ENCODE results near the gene SPATA31D1. TPM values are rescaled to one million over a fixed set of nuclear protein-coding genes. Genes with fewer than 3 reads are reported as not detected.

The SPATA31D1 gene
- total and polyA plus RNA-seq, 2 donors (not counting 3 experiments of a cell fraction or from before 2014, with no cell fraction given), result not detected

DNA sequence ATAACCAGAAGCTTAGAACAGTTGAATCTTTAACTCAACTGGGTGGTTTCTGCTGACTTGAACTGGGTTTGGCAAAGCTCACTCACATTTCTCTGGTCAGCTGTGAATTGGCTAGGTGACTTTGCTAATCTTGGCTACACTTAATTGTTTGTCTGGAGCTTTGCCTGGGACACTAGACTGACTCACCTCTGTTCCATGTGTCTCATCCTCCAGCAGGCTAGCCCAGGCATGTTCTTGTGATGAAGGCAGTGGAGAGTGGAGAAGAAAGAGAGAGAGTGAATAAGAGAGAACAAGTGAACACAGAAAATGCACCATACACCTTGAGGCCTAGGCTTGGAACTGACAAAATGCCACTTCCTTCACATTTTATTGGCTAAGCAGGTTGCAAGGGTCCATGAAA is 32.6 kb downstream of the SPATA31D1 start:
- no peaks in the 10 kb centered on the region for H4K20me1 ChIP-seq (replicated peaks; ENCODE audit: control insufficient read depth, extremely low read depth, insufficient read depth, low read length)
- peak; percentile 13 for DNase-seq (ENCODE audit: low read depth, low spot score)
- intact Hi-C loops (cut with micrococcal nuclease), result no loop called here
- H3K9me1 ChIP-seq (replicated peaks; ENCODE audit: control insufficient read depth, extremely low read depth, insufficient read depth, low read length), result no peaks in the 10 kb centered on the region
- no peaks in the 10 kb centered on the region for H3K27me3 ChIP-seq (ENCODE audit: control insufficient read depth in 2 of 2, insufficient read depth in 2 of 2, low read length in 2 of 2)
- BruUV-seq (replicated peaks), result no TSS peak
- CTCF ChIA-PET, result no interaction called here
- dilution Hi-C loops (cut with MboI; ENCODE audit: extremely low pct_ligation_motif_present, low sequenced_read_pairs), result no loop called here
- no peak for FAIRE-seq
- no peaks in the 10 kb centered on the region for H3K9me3 ChIP-seq (replicated peaks; ENCODE audit: control insufficient read depth, insufficient read depth, low read length)
- H2AFZ ChIP-seq (ENCODE audit: low read depth, low read length), result peak overlapping the region; percentile 57
- H3K4me3 ChIP-seq (replicated peaks in 1 of 3; ENCODE audit: insufficient read depth in 1 of 3, low read depth in 1 of 3, low read length in 3 of 3), result no peak overlapping the region
- no peaks in the 10 kb centered on the region for H3K36me3 ChIP-seq (ENCODE audit: control insufficient read depth in 2 of 2, extremely low read depth in 1 of 2, insufficient read depth in 2 of 2, low read length in 2 of 2)
- POLR2A ChIA-PET, result no interaction called here
- H3K9ac ChIP-seq (replicated peaks; ENCODE audit: extremely low read depth, insufficient read depth, low read length), result no peak overlapping the region
- TF ChIP-seq FOS (IDR thresholded peaks at IDR 0.05; ENCODE audit: borderline replicate concordance, insufficient read depth, low read length) (peak; percentile 27), POLR2A (IDR thresholded peaks at IDR 0.05; ENCODE audit: low read depth, low read length) (no peak)
- H3K27ac ChIP-seq (ENCODE audit: insufficient read depth, low read depth, low read length), result no peak overlapping the region
- no peaks in the 10 kb centered on the region for H3K79me2 ChIP-seq (ENCODE audit: control insufficient read depth, insufficient read depth, low read length)
- no peak overlapping the region for H3K4me2 ChIP-seq (ENCODE audit: insufficient read depth, low read length)
- no peaks in the 10 kb centered on the region for H3K4me1 ChIP-seq (ENCODE audit: control insufficient read depth, extremely low read depth, insufficient read depth, low read length)

DNA sequence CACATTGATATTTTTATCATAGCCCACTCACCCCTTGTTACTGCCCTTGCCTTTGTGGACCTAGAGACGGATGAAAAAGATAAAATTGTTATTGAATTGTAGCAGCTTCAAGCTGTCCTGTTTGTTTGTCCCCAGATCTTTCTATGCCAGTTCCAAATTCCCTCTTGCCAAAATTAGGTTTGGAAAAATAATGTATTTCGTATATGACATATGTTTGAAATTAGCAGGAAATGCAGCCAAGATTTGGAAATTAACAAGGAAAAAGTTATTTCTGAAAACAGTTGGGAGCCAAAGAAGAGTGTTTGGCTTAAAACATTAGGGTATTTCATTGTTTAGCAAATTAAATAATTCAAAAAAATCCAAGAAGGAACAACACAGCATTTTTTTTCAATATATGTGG is 33.5 kb downstream of the SPATA31D1 start:
- FAIRE-seq, result no peak
- no peak for DNase-seq (ENCODE audit: low read depth, low spot score)
- dilution Hi-C loops (cut with MboI; ENCODE audit: extremely low pct_ligation_motif_present, low sequenced_read_pairs), result no loop called here
- Histone ChIP-seq H3K9me3 (replicated peaks; ENCODE audit: control insufficient read depth, insufficient read depth, low read length) (no peaks in the 10 kb centered on the region), H3K27ac (ENCODE audit: insufficient read depth, low read depth, low read length) (no peak overlapping the region), H3K79me2 (ENCODE audit: control insufficient read depth, insufficient read depth, low read length) (no peaks in the 10 kb centered on the region), H3K9me1 (replicated peaks; ENCODE audit: control insufficient read depth, extremely low read depth, insufficient read depth, low read length) (no peaks in the 10 kb centered on the region), H4K20me1 (replicated peaks; ENCODE audit: control insufficient read depth, extremely low read depth, insufficient read depth, low read length) (no peaks in the 10 kb centered on the region), H3K4me2 (ENCODE audit: insufficient read depth, low read length) (no peak overlapping the region), H3K36me3 (ENCODE audit: control insufficient read depth in 2 of 2, extremely low read depth in 1 of 2, insufficient read depth in 2 of 2, low read length in 2 of 2) (no peaks in the 10 kb centered on the region), H3K4me3 (replicated peaks in 1 of 3; ENCODE audit: insufficient read depth in 1 of 3, low read depth in 1 of 3, low read length in 3 of 3) (no peak overlapping the region), H3K27me3 (ENCODE audit: control insufficient read depth in 2 of 2, insufficient read depth in 2 of 2, low read length in 2 of 2) (no peaks in the 10 kb centered on the region), H2AFZ (ENCODE audit: low read depth, low read length) (no peak overlapping the region), H3K4me1 (ENCODE audit: control insufficient read depth, extremely low read depth, insufficient read depth, low read length) (no peaks in the 10 kb centered on the region), H3K9ac (replicated peaks; ENCODE audit: extremely low read depth, insufficient read depth, low read length) (no peak overlapping the region)
- no peak for TF ChIP-seq POLR2A (IDR thresholded peaks at IDR 0.05; ENCODE audit: low read depth, low read length)
- ChIA-PET POLR2A (no interaction called here), CTCF (no interaction called here)
- no TSS peak for BruUV-seq (replicated peaks)
- intact Hi-C loops (cut with micrococcal nuclease), result no loop called here

All from endothelial cell of umbilical vein (primary cell).